Transverse colon (tissue), 4 donors: ENCODE data around the gene PRDM11. TPM values are rescaled to one million over a fixed set of nuclear protein-coding genes. Genes with fewer than 3 reads are reported as not detected.

Experiments used
- DNase-seq: peaks from one replicate; pipeline ENCODE4 v3.0.0-alpha.2; 2019
- H3K27ac ChIP-seq, 4 donors: fragments of 200-600 bp; sonication (generic); 2 replicates each; pipeline ENCODE4 v1.5.1; 2016 to 2018; ENCODE audit warnings: inconsistent platforms in 4 of 4
- H3K27me3 ChIP-seq: fragments of 200-600 bp; sonication (generic); 2 replicates; pipeline ENCODE4 v1.5.1; 2017; ENCODE audit warnings: inconsistent platforms
- H3K36me3 ChIP-seq, 4 donors: fragments of 200-600 bp; sonication (generic); 2 replicates each; pipeline ENCODE4 v1.5.1; 2017 to 2019; ENCODE audit warnings: inconsistent platforms in 4 of 4
- H3K4me1 ChIP-seq, 4 donors: fragments of 200-600 bp; sonication (generic); 2 replicates each; pipeline ENCODE4 v1.5.1; 2017 to 2020; ENCODE audit warnings: inconsistent platforms in 4 of 4
- H3K4me3 ChIP-seq, 4 donors: fragments of 200-600 bp; sonication (generic); 1 replicate in 1 of 4; 2 replicates in 3 of 4; pipeline versions ENCODE4 v1.5.1 to v1.6.1; 2017 to 2019; ENCODE audit warnings: inconsistent platforms in 4 of 4
- H3K9me3 ChIP-seq, 2 donors: fragments of 200-600 bp; sonication (generic); 2 replicates each; pipeline ENCODE4 v1.5.1; 2017 to 2019; ENCODE audit warnings: inconsistent platforms in 2 of 2
- EP300 ChIP-seq: sonication (generic); formaldehyde crosslinking; IDR thresholded peaks from one replicate; pipeline ENCODE4 v1.6.1; 2017; ENCODE audit warnings: antibody characterized with exemption, low read depth
- POLR2A ChIP-seq: fragments of 450-650 bp; IDR thresholded peaks from one replicate; pipeline ENCODE4 v1.6.1; 2016; ENCODE audit warnings: antibody characterized with exemption, mild to moderate bottlenecking, moderate library complexity
- POLR2AphosphoS5 ChIP-seq, 3 donors: sonication (generic); formaldehyde crosslinking; IDR thresholded peaks; one replicate each; pipeline ENCODE4 v1.6.1; 2016; ENCODE audit warnings: antibody characterized with exemption in 3 of 3
- WGBS, 2 donors: methylation state at CpG; one replicate each; pipeline ENCODE4 v1.1.5; 2018; ENCODE audit warnings: low coverage in 1 of 2; 5-methylcytosine and 5-hydroxymethylcytosine counted together
- in situ Hi-C, 4 donors: fragments of 200-750 bp; cut with MboI; loops; one replicate each; pipeline versions ENCODE4 v1.15.0 to v1.15.1; 2017; ENCODE audit warnings: low sequenced_read_pairs in 3 of 4, low pct_ligation_motif_present in 1 of 4, low pct_unique_long_range_greater_than_20kb in 1 of 4
- intact Hi-C: fragments of 100-400 bp; cut with DNase I; formaldehyde crosslinking; loops from one replicate; pipeline ENCODE4 v1.15.1; 2023; ENCODE audit warnings: low total_unique reads
- total RNA-seq, 4 donors: library from RNA; depleted of rRNA; stranded (reverse); fragments of >200 nt; gene quantifications; one replicate each; pipeline ENCODE4 v1.1.0, GENCODE V29; 2016
- TF ChIP-seq, protein P1 (sequence below), 5 experiments: fragments of 200-600 bp in 3 of 5; fragments of 450-650 bp in 2 of 5; sonication (generic) in 3 of 5; IDR thresholded peaks; 1 replicate in 2 of 5; 2 replicates in 3 of 5; pipeline ENCODE4 v1.5.1; 2016 to 2017; ENCODE audit warnings: antibody characterized with exemption in 5 of 5, inconsistent platforms in 3 of 5, mild to moderate bottlenecking in 2 of 5, moderate library complexity in 1 of 5

PRDM11 gene
- total RNA-seq, 4 donors from 2014 or later = 5.0 to 11.2 (median 7.9) TPM

DNA sequence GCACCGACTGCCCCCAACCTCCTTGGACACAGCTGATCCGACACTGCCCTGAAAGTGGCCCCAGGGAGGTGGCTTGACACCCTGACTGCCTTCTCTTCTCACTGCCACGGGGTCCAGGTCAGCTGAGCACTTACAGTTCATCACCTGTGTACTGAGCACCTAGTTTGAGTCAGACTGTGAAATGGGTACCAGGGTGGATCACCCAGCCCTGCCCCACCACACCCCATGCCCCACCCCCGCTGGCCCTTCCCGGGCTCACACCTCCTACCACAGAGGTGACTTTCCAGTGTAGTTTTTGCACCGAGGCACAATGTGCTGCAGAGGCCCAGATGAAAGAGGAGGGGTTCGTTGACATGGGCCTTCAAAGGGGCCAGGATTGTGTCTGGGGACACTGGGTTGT is 59.5 kb downstream of the PRDM11 start:
- Histone ChIP-seq H3K9me3 (no peaks in the 10 kb centered on the region), H3K4me3 (no peak overlapping the region), H3K4me1 (peaks cover 23 to 33% (median 31%) of the 10 kb centered on the region in 4 donors), H3K27me3 (no peaks in the 10 kb centered on the region), H3K36me3 (no peaks in the 10 kb centered on the region), H3K27ac (no peak overlapping the region)
- in situ Hi-C loops (no loop called here), intact Hi-C loops (no loop called here)
- no peak for TF ChIP-seq POLR2AphosphoS5 (IDR thresholded peaks at IDR 0.05)
- TF ChIP-seq EP300 = no peak
- TF ChIP-seq, protein P1, sequence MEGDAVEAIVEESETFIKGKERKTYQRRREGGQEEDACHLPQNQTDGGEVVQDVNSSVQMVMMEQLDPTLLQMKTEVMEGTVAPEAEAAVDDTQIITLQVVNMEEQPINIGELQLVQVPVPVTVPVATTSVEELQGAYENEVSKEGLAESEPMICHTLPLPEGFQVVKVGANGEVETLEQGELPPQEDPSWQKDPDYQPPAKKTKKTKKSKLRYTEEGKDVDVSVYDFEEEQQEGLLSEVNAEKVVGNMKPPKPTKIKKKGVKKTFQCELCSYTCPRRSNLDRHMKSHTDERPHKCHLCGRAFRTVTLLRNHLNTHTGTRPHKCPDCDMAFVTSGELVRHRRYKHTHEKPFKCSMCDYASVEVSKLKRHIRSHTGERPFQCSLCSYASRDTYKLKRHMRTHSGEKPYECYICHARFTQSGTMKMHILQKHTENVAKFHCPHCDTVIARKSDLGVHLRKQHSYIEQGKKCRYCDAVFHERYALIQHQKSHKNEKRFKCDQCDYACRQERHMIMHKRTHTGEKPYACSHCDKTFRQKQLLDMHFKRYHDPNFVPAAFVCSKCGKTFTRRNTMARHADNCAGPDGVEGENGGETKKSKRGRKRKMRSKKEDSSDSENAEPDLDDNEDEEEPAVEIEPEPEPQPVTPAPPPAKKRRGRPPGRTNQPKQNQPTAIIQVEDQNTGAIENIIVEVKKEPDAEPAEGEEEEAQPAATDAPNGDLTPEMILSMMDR (IDR thresholded peaks at IDR 0.05) = no peak
- no peak for TF ChIP-seq POLR2A
- no peak for DNase-seq
- WGBS, 2 donors = 75% methylated on average over 7 of the region's 7 CpGs; no CpG with 5 or more reads in 1 of the 2 donors

DNA sequence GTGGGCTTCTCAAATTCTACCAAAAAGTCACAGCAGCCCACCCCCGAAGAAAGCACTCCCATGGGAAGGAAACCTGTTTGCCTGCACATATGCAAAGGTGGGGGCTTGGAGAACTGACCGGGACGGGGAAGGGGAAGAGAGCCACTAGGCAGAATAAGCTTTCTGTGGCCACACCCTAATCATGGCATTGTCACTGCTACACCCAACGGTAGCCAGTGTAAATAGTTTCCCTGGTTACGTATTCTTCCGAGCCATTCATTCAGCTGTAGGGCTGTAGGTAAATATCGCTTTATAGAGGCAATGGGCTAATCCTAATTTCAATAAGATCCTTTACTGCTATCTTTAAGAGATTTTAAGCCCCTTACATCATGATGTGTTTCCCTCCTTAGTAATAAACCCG is 61.7 kb downstream of the PRDM11 start:
- Histone ChIP-seq H3K27ac (peak overlapping the region in 3 of 4 donors; percentile 81 to 93 (median 86)), H3K4me1 (peaks cover 25 to 35% (median 33%) of the 10 kb centered on the region in 4 donors), H3K36me3 (no peaks in the 10 kb centered on the region), H3K9me3 (no peaks in the 10 kb centered on the region), H3K27me3 (no peaks in the 10 kb centered on the region), H3K4me3 (no peak overlapping the region)
- intact Hi-C loops = no loop called here
- WGBS, 2 donors = 51% methylated on average over 7 to 8 of the region's 8 CpGs
- in situ Hi-C loops = no loop called here
- no peak for TF ChIP-seq EP300
- TF ChIP-seq POLR2A = no peak
- TF ChIP-seq POLR2AphosphoS5 (IDR thresholded peaks at IDR 0.05) = no peak
- TF ChIP-seq, protein P1 (IDR thresholded peaks at IDR 0.05) = no peak
- DNase-seq = no peak

DNA sequence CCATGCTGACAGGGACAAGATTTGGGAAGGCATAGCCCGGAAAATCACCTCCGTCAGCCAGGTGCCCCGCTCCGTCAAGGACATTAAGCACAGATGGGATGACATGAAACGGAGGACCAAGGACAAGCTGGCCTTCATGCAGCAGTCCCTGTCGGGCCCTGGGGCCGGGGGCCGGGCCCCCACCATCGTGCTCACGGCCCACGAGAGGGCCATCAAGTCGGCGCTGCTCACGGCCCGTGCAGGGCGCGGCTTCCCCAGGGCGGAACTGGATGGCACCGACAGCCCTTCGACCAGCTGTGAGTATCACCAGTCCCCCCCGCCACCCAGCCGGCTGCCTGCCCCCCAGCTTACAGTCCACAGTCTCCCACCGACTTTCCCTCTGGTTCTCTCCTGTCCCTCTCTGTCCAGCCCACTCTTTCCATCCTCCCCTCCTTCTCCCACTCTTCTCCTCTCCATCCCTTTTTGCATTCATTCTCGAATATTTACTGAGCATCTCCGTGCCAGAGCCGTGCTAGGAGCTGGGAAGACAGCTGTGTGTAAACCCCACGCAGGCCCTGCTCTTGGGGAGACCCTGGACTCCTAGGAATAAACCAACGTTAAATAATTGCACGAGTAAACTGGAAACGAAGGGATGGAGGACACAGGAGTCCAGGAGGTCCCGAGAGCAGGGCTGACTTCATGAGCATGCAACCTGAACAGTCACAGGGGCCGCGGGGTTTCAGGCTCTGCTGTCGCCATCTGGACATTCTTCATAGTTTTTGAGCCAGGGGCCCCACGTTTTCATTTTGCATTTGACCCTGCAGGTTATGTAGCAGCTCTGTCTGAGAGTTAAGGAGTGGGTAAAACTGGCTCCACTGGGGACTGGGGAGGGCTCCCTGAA is 62.8 kb downstream of the PRDM11 start:
- TF ChIP-seq POLR2A (no peak), POLR2AphosphoS5 (IDR thresholded peaks at IDR 0.05) (no peak), EP300 (no peak)
- TF ChIP-seq, protein P1 (IDR thresholded peaks at IDR 0.05) = no peak
- no peaks in the 10 kb centered on the region for H3K9me3 ChIP-seq
- H3K36me3 ChIP-seq = no peaks in the 10 kb centered on the region
- in situ Hi-C loops = no loop called here
- no peak for DNase-seq
- peak overlapping the region; percentile 81 to 93 (median 84) for H3K27ac ChIP-seq
- intact Hi-C loops = no loop called here
- no peak overlapping the region for H3K4me3 ChIP-seq
- 88% methylated on average over 35 of the region's 35 CpGs; no CpG with 5 or more reads in 1 of the 2 donors for WGBS, 2 donors
- H3K27me3 ChIP-seq = no peaks in the 10 kb centered on the region
- peaks cover 25 to 35% (median 33%) of the 10 kb centered on the region in 4 donors for H3K4me1 ChIP-seq

DNA sequence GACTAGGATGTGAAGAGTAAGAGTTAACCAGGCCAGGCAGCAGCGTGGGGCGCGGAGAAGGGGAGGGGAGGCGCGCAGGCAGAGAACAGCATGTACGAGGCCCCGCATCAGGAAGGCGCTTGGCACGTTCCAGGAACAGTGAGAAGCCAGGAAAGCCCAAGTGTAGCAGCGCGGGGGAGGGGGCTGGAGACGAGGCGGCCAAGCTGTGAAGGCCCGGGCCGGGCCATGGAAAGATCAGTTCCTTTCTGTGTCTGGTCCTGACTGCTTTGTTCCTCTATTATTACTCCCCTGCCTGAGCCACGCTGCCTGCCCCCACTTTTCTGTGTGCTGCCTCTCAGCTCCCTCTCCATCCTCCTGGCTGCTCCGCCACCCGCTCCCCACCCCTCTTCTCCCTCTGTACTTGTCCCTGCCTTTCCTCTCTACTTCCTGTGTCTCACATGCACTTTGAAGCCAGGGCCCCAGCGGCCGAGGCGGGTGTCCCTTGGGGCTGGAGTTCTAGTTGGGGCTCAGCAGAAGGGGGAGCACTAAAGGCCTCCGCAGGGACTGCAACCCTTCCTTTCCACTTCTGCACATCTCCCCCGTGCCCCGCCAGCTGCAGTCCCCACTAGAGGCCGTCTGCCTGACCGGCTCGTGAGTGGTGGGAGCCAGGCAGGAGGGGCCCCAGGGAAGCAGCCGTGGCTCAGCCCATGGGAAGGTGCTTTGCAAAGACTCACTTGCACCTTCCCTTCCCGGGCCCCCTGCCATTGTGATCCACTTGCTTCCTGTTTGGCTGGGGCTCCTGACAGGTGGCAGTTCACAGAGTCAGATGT is 63.7 kb downstream of the PRDM11 start:
- in situ Hi-C loops = no loop called here
- 45 to 50% methylated on average over 9 to 29 of the region's 29 CpGs for WGBS, 2 donors
- Histone ChIP-seq H3K36me3 (no peaks in the 10 kb centered on the region), H3K4me1 (peaks cover 25 to 35% (median 33%) of the 10 kb centered on the region in 4 donors), H3K4me3 (no peak overlapping the region), H3K27ac (peak overlapping the region; percentile 81 to 93 (median 84)), H3K9me3 (no peaks in the 10 kb centered on the region), H3K27me3 (no peaks in the 10 kb centered on the region)
- DNase-seq = peak; percentile 72
- intact Hi-C loops = no loop called here
- TF ChIP-seq, protein P1 (IDR thresholded peaks at IDR 0.05) = no peak
- TF ChIP-seq EP300 (peak; percentile 90), POLR2AphosphoS5 (IDR thresholded peaks at IDR 0.05) (peak; percentile 39 to 71 (median 58)), POLR2A (peak; percentile 18)
